GM23248 (cell line): ENCODE data around the gene TEX19.

Experiments
- EZH2 ChIP-seq: fragments of 200-600 bp; sonication (generic); IDR thresholded peaks from 2 replicates; pipeline ENCODE4 v1.6.1; 2018; ENCODE audit warnings: antibody characterized with exemption, mild to moderate bottlenecking; ENCODE audit not compliant: insufficient read depth, poor library complexity, severe bottlenecking
- EZH2phosphoT487 ChIP-seq: fragments of 200-600 bp; sonication (generic); IDR thresholded peaks from 2 replicates; pipeline ENCODE4 v1.6.1; 2018; ENCODE audit warnings: antibody characterized with exemption, moderate library complexity, mild to moderate bottlenecking, low read depth; ENCODE audit not compliant: insufficient read depth

GRCh38 chr17:82365606-82366295, 6.7 kb downstream of the TEX19 start:
- TF ChIP-seq EZH2, result no peak
- no peak for TF ChIP-seq EZH2phosphoT487
